GM12801 (cell line): ENCODE measurements around the gene SFXN4.

Experiments used
- CTCF ChIP-seq: IDR thresholded peaks from one replicate; pipeline ENCODE4 v1.5.1; 2011; ENCODE audit warnings: control low read depth; ENCODE audit not compliant: insufficient read length; ENCODE audit errors: extremely low read depth

Gene SFXN4

GRCh38 chr10:119104654-119105015, 60.9 kb downstream of the SFXN4 start:
- TF ChIP-seq CTCF = no peak

- TF ChIP-seq CTCF = no peak
Observed at GRCh38 chr10:119103903-119104653, 61.4 kb downstream of the SFXN4 start, which contains the start of gene DENND10. Gene DENND10 (plus strand): TSS chr10:119104113. CDS start chr10:119104143, 30 bp downstream.

GRCh38 chr10:119103241-119103902, 62.1 kb downstream of the SFXN4 start:
- no peak for TF ChIP-seq CTCF

- TF ChIP-seq CTCF = no peak
Observed at GRCh38 chr10:119101366-119102098, 64.0 kb downstream of the SFXN4 start.

GRCh38 chr10:119100434-119101238, 64.9 kb downstream of the SFXN4 start:
- no peak for TF ChIP-seq CTCF

GRCh38 chr10:119098576-119098975, 66.9 kb downstream of the SFXN4 start:
- no peak for TF ChIP-seq CTCF
